ENCODE results near the gene ABHD6. TPM values are rescaled to one million over a fixed set of nuclear protein-coding genes. Genes with fewer than 3 reads are reported as not detected.
"Not testable (repeated sequence)": the region's sequence is repeated elsewhere in the genome, so short reads cannot be mapped to it uniquely, and the experiment has no call there.

Gene ABHD6
- total RNA-seq, 4 donors from 2014 or later, result 5.8 to 14.0 (median 9.6) TPM

DNA sequence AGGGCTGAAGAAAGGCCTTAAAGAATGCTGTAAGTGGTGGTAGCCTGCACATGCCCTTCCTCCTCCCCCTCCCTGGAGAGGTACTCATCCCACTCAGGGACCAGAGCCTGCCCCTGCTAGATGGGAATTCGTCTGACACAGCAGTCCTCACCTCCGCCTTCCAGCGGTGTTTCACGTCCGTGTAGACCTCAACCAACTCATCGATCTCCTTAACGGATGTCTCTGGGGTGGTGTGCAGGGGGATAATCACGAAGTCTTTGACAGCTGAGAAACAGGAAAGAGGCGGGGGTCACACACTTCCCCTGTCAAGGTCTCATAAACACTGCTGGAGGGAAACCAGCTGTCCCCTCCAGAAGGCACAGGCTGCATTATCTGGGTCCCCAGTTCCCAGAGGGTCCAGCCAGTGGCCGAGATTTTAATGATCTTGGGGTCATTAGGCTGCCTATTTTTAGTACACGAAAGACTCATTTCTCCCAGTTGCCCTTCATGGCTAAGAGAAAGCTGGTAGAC is 36.7 kb upstream of the ABHD6 start:
- ATAC-seq, result no peak
- no peak for DNase-seq
- TF ChIP-seq, protein P1, sequence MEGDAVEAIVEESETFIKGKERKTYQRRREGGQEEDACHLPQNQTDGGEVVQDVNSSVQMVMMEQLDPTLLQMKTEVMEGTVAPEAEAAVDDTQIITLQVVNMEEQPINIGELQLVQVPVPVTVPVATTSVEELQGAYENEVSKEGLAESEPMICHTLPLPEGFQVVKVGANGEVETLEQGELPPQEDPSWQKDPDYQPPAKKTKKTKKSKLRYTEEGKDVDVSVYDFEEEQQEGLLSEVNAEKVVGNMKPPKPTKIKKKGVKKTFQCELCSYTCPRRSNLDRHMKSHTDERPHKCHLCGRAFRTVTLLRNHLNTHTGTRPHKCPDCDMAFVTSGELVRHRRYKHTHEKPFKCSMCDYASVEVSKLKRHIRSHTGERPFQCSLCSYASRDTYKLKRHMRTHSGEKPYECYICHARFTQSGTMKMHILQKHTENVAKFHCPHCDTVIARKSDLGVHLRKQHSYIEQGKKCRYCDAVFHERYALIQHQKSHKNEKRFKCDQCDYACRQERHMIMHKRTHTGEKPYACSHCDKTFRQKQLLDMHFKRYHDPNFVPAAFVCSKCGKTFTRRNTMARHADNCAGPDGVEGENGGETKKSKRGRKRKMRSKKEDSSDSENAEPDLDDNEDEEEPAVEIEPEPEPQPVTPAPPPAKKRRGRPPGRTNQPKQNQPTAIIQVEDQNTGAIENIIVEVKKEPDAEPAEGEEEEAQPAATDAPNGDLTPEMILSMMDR (IDR thresholded peaks at IDR 0.05 in 4 of 5, conservative IDR thresholded peaks at IDR 0.05 in 1 of 5), result no peak
- in situ Hi-C loops (cut with MboI; ENCODE audit: low sequenced_read_pairs in 4 of 4) (no loop called here), intact Hi-C loops (cut with DNase I; ENCODE audit: low total_unique reads) (no loop called here)
- H3K4me3 ChIP-seq, result no peak overlapping the region
- H3K27me3 ChIP-seq, result no peaks in the 10 kb centered on the region
- H3K36me3 ChIP-seq, result no peaks in the 10 kb centered on the region
- peak overlapping the region in 3 of 4 donors; percentile 70 to 72 (median 72) for H3K27ac ChIP-seq
- H3K9me3 ChIP-seq, result no peaks in the 10 kb centered on the region
- peaks cover 0 to 13% of the 10 kb centered on the region in 2 donors for H3K4me1 ChIP-seq

DNA sequence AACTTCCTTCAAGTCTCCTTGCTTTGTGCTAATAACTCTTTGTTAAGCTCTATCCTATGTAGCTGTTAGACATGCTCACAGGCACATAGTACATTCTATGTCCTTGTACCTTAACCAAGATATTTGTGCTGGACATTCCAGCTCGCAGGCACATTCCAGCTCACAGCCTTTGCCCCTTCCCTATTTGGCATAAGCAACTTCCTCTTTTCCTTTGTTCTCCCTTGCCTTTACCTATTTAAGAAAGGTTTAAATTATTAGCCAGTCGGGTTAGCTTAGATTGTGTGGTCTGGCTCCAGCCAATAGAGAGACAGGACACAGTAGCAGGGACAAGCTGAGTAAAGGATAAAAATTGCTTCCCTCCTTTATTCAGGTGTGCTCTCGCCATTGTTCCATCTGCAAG is 36.1 kb upstream of the ABHD6 start:
- intact Hi-C loops (cut with DNase I; ENCODE audit: low total_unique reads); ATAC-seq; H3K9me3 ChIP-seq; H3K36me3 ChIP-seq; H3K4me3 ChIP-seq; DNase-seq; in situ Hi-C loops (cut with MboI; ENCODE audit: low sequenced_read_pairs in 4 of 4); H3K27me3 ChIP-seq: not testable (repeated sequence)
- H3K4me1 ChIP-seq, result peaks cover 0 to 13% of the 10 kb centered on the region in 2 donors
- H3K27ac ChIP-seq, result peak overlapping the region in 2 of 4 donors; percentile 16 to 70

DNA sequence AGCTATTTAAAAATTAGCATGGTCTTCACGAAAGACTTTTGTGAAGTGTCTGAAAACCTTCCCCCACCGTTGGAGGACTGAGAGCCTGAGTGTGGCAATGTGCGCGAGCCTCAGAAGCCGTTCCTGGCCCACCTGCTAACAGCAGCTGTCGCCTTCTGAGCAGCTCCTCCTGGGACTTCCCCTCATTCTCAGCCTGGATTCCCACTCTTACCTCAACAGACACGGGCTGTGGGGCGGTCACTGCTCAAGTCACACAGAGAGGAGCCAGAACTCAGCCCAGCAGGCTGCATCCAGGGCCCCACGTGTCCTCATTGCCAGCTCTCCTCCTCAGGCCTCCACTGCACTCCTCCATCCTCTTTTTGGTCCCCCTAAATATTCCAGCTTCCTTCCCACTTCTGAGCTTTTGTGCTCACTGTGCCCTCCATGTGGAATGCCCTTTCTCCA is 34.7 kb upstream of the ABHD6 start:
- TF ChIP-seq, protein P1 (IDR thresholded peaks at IDR 0.05 in 4 of 5, conservative IDR thresholded peaks at IDR 0.05 in 1 of 5), result no peak
- TF ChIP-seq POLR2A (IDR thresholded peaks at IDR 0.05), result no peak
- no peak for ATAC-seq
- Histone ChIP-seq H3K4me1 (peaks cover 0 to 10% of the 10 kb centered on the region in 2 donors), H3K9me3 (no peaks in the 10 kb centered on the region), H3K4me3 (no peak overlapping the region), H3K36me3 (no peaks in the 10 kb centered on the region), H3K27me3 (no peaks in the 10 kb centered on the region), H3K27ac (no peak overlapping the region)
- intact Hi-C loops (cut with DNase I; ENCODE audit: low total_unique reads) (no loop called here), in situ Hi-C loops (cut with MboI; ENCODE audit: low sequenced_read_pairs in 4 of 4) (no loop called here)
- no peak for DNase-seq

DNA sequence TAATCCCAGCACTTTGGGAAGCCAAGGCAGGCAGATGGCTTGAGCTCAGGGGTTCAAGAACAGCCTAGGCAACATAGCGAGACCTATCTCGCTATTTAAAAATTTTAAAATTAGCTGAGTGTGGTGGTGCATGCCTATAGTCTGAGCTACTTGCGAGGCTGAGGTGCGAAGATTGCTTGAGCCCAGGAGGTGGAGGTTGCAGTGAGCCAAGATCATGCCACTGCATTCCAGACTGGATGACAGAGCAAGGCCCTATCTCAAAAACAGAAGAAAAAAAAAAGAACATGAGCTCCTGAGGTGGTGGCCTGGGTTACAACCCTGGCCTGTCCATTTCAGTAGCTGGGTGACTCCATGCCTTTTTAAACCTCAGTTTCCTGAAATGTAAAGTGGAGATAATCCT is 34.1 kb upstream of the ABHD6 start:
- DNase-seq, result no peak
- Histone ChIP-seq H3K4me1 (peaks cover 0 to 8% of the 10 kb centered on the region in 2 donors), H3K9me3 (no peaks in the 10 kb centered on the region), H3K27me3 (no peaks in the 10 kb centered on the region), H3K4me3 (no peak overlapping the region), H3K27ac (no peak overlapping the region), H3K36me3 (no peaks in the 10 kb centered on the region)
- TF ChIP-seq POLR2A (IDR thresholded peaks at IDR 0.05), result no peak
- TF ChIP-seq, protein P1 (IDR thresholded peaks at IDR 0.05 in 4 of 5, conservative IDR thresholded peaks at IDR 0.05 in 1 of 5), result no peak
- in situ Hi-C loops (cut with MboI; ENCODE audit: low sequenced_read_pairs in 4 of 4) (no loop called here), intact Hi-C loops (cut with DNase I; ENCODE audit: low total_unique reads) (no loop called here)
- ATAC-seq, result no peak

DNA sequence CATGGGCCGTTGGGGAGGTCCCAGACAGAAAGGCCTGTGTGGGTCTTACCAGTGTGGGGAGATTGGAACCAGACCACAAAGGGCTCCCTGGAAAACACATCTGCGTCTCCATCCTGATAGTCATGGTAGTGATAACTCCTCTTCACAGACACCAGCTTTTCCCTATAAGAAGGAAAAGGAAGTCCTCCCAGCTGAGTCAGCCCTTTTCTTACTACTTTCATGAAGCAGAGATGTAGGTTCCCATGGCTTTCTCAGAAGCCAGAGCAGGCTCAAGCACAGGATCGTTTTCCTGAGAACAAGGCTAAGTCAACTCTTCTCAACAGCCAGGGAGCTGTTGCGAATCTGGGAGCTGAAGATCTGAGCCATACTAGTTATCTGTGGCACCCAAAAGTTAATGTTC is 32.9 kb upstream of the ABHD6 start:
- intact Hi-C loops (cut with DNase I; ENCODE audit: low total_unique reads), result no loop called here
- Histone ChIP-seq H3K36me3 (no peaks in the 10 kb centered on the region), H3K9me3 (no peaks in the 10 kb centered on the region), H3K27me3 (no peaks in the 10 kb centered on the region), H3K27ac (no peak overlapping the region), H3K4me3 (no peak overlapping the region), H3K4me1 (peaks cover 0 to 4% of the 10 kb centered on the region in 2 donors)
- in situ Hi-C loops (cut with MboI; ENCODE audit: low sequenced_read_pairs in 4 of 4), result no loop called here
- ATAC-seq (no peak), DNase-seq (no peak)
- no peak for TF ChIP-seq POLR2A (IDR thresholded peaks at IDR 0.05)
- TF ChIP-seq, protein P1 (IDR thresholded peaks at IDR 0.05 in 4 of 5, conservative IDR thresholded peaks at IDR 0.05 in 1 of 5), result no peak

Data from gastrocnemius medialis (tissue), 4 donors.